K562 (cell line): Measurements from ENCODE around the gene PCDHA6. TPM values are rescaled to one million over a fixed set of nuclear protein-coding genes. Genes with fewer than 3 reads are reported as not detected.
"Not testable (repeated sequence)": the region's sequence is repeated elsewhere in the genome, so short reads cannot be mapped to it uniquely, and the experiment has no call there.

Experiments used
- ATAC-seq: fragments of 200-7000 bp; cut with Tn5 transposase; 3 replicates; pipeline ENCODE4 v1.9.1; 2020; ENCODE audit warnings: moderate library complexity
- BruUV-seq: library from RNA; stranded (reverse); fragments of 400-500 nt; replicated peaks from 2 replicates; lab custom pipeline; 2021; lab: Mats Ljungman, UMichigan
- CTCF ChIA-PET: fragments of 300-600 bp; formaldehyde crosslinking; extraction: SDS; loops from one replicate; lab custom pipeline; 2021; ENCODE audit warnings: low intra/inter-chr PET ratio; lab: Yijun Ruan, JAX
- POLR2A ChIA-PET: fragments of 300-600, 350-650 bp; sonication (Branson Sonifier 250); formaldehyde crosslinking; extraction: SDS; loops from one replicate; lab custom pipeline; 2021; ENCODE audit warnings: antibody characterized with exemption, inconsistent platforms; lab: Yijun Ruan, JAX
- DNase-seq, 4 experiments: peaks; one replicate each; pipeline versions ENCODE4 v3.0.0 to v3.0.0-alpha.2; 2011 to 2018; ENCODE audit warnings: low spot score in 3 of 4, mixed read lengths in 3 of 4; ENCODE audit errors: extremely low read depth in 1 of 4
- FAIRE-seq: peaks from 2 replicates; lab custom pipeline; 2011; peaks lifted over from hg19 to GRCh38; lab: Jason Lieb, UNC
- H2AFZ ChIP-seq: 2 replicates; pipeline ENCODE4 v1.6.0; 2011; ENCODE audit warnings: low read depth, low read length, control low read depth, inconsistent platforms
- H3K27ac ChIP-seq: fragments of 200-600 bp; 3 replicates; pipeline ENCODE4 v1.8.0; 2011; ENCODE audit warnings: low read depth, mild to moderate bottlenecking, control low read depth, inconsistent platforms, low read length, moderate library complexity, mixed read lengths; ENCODE audit errors: extremely low read depth
- H3K27me3 ChIP-seq, 2 experiments: fragments of 300-600 bp in 1 of 2; 2 replicates in 1 of 2; 3 replicates in 1 of 2; pipeline versions ENCODE4 v1.6.0 to v1.8.0; 2011; ENCODE audit warnings: inconsistent platforms in 2 of 2, low read length in 2 of 2, mild to moderate bottlenecking in 1 of 2, mixed read lengths in 1 of 2, moderate library complexity in 1 of 2; ENCODE audit not compliant: control insufficient read depth in 2 of 2, insufficient read depth in 2 of 2
- H3K36me3 ChIP-seq: fragments of 300-600 bp; 3 replicates; pipeline ENCODE4 v1.8.0; 2011; ENCODE audit warnings: mild to moderate bottlenecking, low read length, inconsistent platforms; ENCODE audit not compliant: control insufficient read depth, insufficient read depth
- H3K4me1 ChIP-seq, 2 experiments: fragments of 200-600 bp in 1 of 2; replicated peaks in 1 of 2; 2 replicates in 1 of 2; 3 replicates in 1 of 2; pipeline versions ENCODE4 v1.5.1 to v1.8.0; 2011; ENCODE audit warnings: inconsistent platforms in 2 of 2, low read length in 2 of 2, mild to moderate bottlenecking in 1 of 2, mixed read lengths in 1 of 2, moderate library complexity in 1 of 2; ENCODE audit not compliant: control insufficient read depth in 2 of 2, insufficient read depth in 2 of 2
- H3K4me2 ChIP-seq: 2 replicates; pipeline ENCODE4 v1.6.1; 2011; ENCODE audit warnings: low read length, control low read depth, inconsistent platforms, mixed read lengths; ENCODE audit not compliant: insufficient read depth
- H3K4me3 ChIP-seq: fragments of 200-600 bp; sonication (generic), shearing (Covaris generic); 2 replicates; pipeline ENCODE4 v1.5.1; 2016; ENCODE audit warnings: control low read depth, inconsistent platforms
- H3K79me2 ChIP-seq: fragments of 200-600 bp; 3 replicates; pipeline ENCODE4 v1.8.0; 2011; ENCODE audit warnings: low read length, inconsistent platforms; ENCODE audit not compliant: control insufficient read depth, insufficient read depth
- H3K9ac ChIP-seq, 2 experiments: 2 replicates each; pipeline versions ENCODE4 v1.6.0 to v1.6.1; 2011; ENCODE audit warnings: low read depth in 2 of 2, low read length in 2 of 2, control low read depth in 1 of 2, inconsistent platforms in 1 of 2, mild to moderate bottlenecking in 1 of 2, mixed read lengths in 1 of 2; ENCODE audit not compliant: insufficient read depth in 1 of 2
- H3K9me1 ChIP-seq: one replicate; pipeline ENCODE4 v1.6.0; 2011; ENCODE audit warnings: inconsistent platforms, mild to moderate bottlenecking, low read length, moderate library complexity; ENCODE audit not compliant: control insufficient read depth, insufficient read depth
- H3K9me3 ChIP-seq: replicated peaks from 2 replicates; pipeline ENCODE4 v1.5.1; 2011; ENCODE audit warnings: low read depth, low read length, inconsistent platforms; ENCODE audit not compliant: control insufficient read depth, insufficient read depth
- H4K20me1 ChIP-seq: replicated peaks from 2 replicates; pipeline ENCODE4 v1.6.1; 2011; ENCODE audit warnings: low read length, inconsistent platforms, mixed read lengths; ENCODE audit not compliant: control insufficient read depth, insufficient read depth
- RAD21 ChIP-seq, 2 experiments: fragments of 250-450 bp in 1 of 2; fragments of 450-650 bp in 1 of 2; sonication (Bioruptor Pico) in 1 of 2; formaldehyde crosslinking in 1 of 2; IDR thresholded peaks in 1 of 2; conservative IDR thresholded peaks in 1 of 2; 2 replicates each; pipeline versions ENCODE4 v1.4.0 to v1.8.0; 2020 to 2022; ENCODE audit warnings: mild to moderate bottlenecking in 2 of 2, moderate library complexity in 1 of 2
- ZNF23 ChIP-seq: fragments of 250-450 bp; sonication (Bioruptor Pico); IDR thresholded peaks from 2 replicates; pipeline ENCODE4 v1.4.0; 2020; ENCODE audit warnings: mild to moderate bottlenecking
- WGBS: fragments of 100-300 bp; shearing (Covaris generic); methylation state at CpG from one replicate; pipeline ENCODE4 v1.1.6; 2016; ENCODE audit warnings: low coverage, mixed read lengths; ENCODE audit not compliant: insufficient coverage; ENCODE audit errors: missing lambda C conversion rate; 5-methylcytosine and 5-hydroxymethylcytosine counted together
- in situ Hi-C: fragments of 300-500 bp; cut with MboI; formaldehyde crosslinking; loops from 4 replicates; pipeline ENCODE4 v1.15.0; 2018; ENCODE audit warnings: inconsistent platforms, mixed read lengths
- intact Hi-C: fragments of 100-400 bp; cut with micrococcal nuclease; formaldehyde crosslinking; loops from 2 replicates; pipeline ENCODE4 v1.14.2; 2022
- polyA plus RNA-seq, 8 experiments: library from polyadenylated mRNA; depleted of rRNA in 4 of 8; stranded (reverse) in 5 of 8; unstranded in 3 of 8; fragments of >200 nt; fragmentation: Nextera tagmentation in 2 of 8; fragmentation: Illumina TruSeq in 1 of 8; extraction: Ambion mirVana in 2 of 8; extraction: Trizol in 1 of 8; gene quantifications; 2 replicates each; pipeline versions ENCODE4 v1.2.1 to v1.2.3, GENCODE V29; 2011 to 2014; ENCODE audit warnings: inconsistent platforms in 1 of 8, missing spikeins in 1 of 8
- total RNA-seq, 7 experiments: library from RNA; depleted of rRNA in 6 of 7; stranded (reverse); fragments of >200 nt in 6 of 7; fragmentation: Illumina TruSeq in 2 of 7; extraction: Trizol in 2 of 7; gene quantifications; 2 replicates each; pipeline versions ENCODE4 v1.2.1 to v1.2.3, GENCODE V29; 2011 to 2021; ENCODE audit warnings: low replicate concordance in 1 of 7
- TF ChIP-seq, protein P1 (sequence below), 3 experiments: IDR thresholded peaks in 2 of 3; conservative IDR thresholded peaks in 1 of 3; 2 replicates each; pipeline ENCODE4 v1.5.1; 2011 to 2012; ENCODE audit warnings: low read length in 3 of 3, mild to moderate bottlenecking in 3 of 3, control low read depth in 2 of 3, improper control_type of control experiment in 1 of 3, inconsistent platforms in 1 of 3, low read depth in 1 of 3, mixed read lengths in 1 of 3, moderate library complexity in 1 of 3; ENCODE audit not compliant: insufficient read depth in 2 of 3

Gene PCDHA6
- total and polyA plus RNA-seq, 9 of the 15 experiments (the other 6 are each of a cell fraction or from before 2014, with no cell fraction given): not detected

DNA sequence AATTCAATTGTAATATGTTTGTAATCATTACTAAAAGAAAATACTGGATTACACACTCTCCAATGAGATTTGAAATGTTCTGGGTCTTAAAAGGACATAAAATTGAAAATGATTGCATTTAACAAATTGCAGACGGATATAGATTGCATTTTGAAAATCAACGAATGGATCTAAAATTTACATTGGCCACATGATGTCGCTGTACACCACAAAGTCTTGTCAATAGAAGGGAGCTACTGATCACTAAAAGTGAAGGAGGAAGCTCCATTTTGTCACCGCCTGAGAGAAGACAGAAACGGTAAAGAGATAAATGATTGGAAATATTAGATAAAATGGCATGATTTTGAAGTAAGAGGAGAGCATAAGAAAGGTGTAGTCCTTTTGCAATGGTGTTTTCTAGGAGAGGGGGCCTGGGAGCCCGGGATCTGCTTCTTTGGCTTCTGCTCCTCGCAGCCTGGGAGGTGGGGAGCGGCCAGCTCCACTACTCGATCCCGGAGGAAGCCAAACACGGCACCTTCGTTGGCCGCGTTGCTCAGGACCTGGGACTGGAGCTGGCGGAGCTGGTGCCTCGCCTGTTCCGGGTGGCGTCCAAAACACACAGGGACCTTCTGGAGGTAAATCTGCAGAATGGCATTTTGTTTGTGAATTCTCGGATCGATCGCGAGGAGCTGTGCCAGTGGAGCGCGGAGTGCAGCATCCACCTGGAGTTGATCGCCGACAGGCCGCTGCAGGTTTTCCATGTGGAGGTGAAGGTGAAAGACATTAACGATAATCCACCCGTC is 41.7 kb upstream of the PCDHA6 start, which contains the start of gene PCDHA1:
PCDHA1 (plus strand) TSS at position 236 of the 782 bp plus-strand sequence.
- peak in 3 of 4 experiments; percentile 9 to 16 (median 11) for DNase-seq
- Histone ChIP-seq H3K27me3 (peaks cover 0 to 4% of the 10 kb centered on the region in 2 experiments; a peak in 1 of 5 replicates), H2AFZ (no peak within 1 kb of the TSS), H3K4me1 (peaks cover 0 to 2% of the 10 kb centered on the region in 2 experiments; a peak in 1 of 5 replicates), H3K36me3 (no peaks in the 10 kb centered on the region), H3K79me2 (no peaks in the 10 kb centered on the region), H3K9me1 (no peaks in the 10 kb centered on the region), H3K9ac (no peak within 1 kb of the TSS), H3K9me3 (no peaks in the 10 kb centered on the region), H3K4me3 (no peak within 1 kb of the TSS), H3K4me2 (no peak within 1 kb of the TSS), H4K20me1 (no peaks in the 10 kb centered on the region), H3K27ac (no peak within 1 kb of the TSS)
- no TSS peak for BruUV-seq
- ChIA-PET CTCF (no interaction called here), POLR2A (interaction anchor here (0.8 kb wide), 1 partner anchor 246 kb away, joined by 3 read pairs; no protein-coding TSS in a partner anchor)
- TF ChIP-seq RAD21 (CRISPR knock-in tag; conservative IDR thresholded peaks at IDR 0.05 in 1 of 2, IDR thresholded peaks at IDR 0.05 in 1 of 2): peak in 1 of 2 experiments; percentile 33; a peak in 2 of 4 replicates
- TF ChIP-seq ZNF23 (CRISPR knock-in tag): no peak
- TF ChIP-seq, protein P1, sequence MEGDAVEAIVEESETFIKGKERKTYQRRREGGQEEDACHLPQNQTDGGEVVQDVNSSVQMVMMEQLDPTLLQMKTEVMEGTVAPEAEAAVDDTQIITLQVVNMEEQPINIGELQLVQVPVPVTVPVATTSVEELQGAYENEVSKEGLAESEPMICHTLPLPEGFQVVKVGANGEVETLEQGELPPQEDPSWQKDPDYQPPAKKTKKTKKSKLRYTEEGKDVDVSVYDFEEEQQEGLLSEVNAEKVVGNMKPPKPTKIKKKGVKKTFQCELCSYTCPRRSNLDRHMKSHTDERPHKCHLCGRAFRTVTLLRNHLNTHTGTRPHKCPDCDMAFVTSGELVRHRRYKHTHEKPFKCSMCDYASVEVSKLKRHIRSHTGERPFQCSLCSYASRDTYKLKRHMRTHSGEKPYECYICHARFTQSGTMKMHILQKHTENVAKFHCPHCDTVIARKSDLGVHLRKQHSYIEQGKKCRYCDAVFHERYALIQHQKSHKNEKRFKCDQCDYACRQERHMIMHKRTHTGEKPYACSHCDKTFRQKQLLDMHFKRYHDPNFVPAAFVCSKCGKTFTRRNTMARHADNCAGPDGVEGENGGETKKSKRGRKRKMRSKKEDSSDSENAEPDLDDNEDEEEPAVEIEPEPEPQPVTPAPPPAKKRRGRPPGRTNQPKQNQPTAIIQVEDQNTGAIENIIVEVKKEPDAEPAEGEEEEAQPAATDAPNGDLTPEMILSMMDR (IDR thresholded peaks at IDR 0.05 in 2 of 3, conservative IDR thresholded peaks at IDR 0.05 in 1 of 3; ENCODE audit: insufficient read depth in 2 of 3, low read depth in 1 of 3, low read length in 3 of 3): peak; percentile 16 to 36 (median 25); a peak in 3 of 6 replicates
- FAIRE-seq: no peak
- WGBS: 7% methylated on average over 29 of the region's 29 CpGs
- no peak for ATAC-seq
- intact Hi-C loops: loop anchor here (1.0 kb wide), 1 partner anchor 255 kb away; no protein-coding TSS in a partner anchor
- in situ Hi-C loops: no loop called here

DNA sequence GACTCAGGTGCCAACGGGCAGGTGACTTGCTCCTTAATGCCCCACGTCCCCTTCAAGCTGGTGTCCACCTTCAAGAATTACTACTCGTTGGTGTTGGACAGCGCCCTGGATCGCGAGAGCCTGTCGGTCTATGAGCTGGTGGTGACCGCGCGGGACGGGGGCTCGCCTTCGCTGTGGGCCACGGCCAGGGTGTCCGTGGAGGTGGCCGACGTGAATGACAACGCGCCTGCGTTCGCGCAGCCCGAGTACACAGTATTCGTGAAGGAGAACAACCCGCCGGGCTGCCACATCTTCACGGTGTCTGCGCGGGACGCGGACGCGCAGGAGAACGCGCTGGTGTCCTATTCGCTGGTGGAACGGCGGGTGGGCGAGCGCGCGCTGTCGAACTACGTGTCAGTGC is 40.3 kb upstream of the PCDHA6 start:
- BruUV-seq, H4K20me1 ChIP-seq, H3K9me3 ChIP-seq, H3K4me1 ChIP-seq, H3K9ac ChIP-seq, intact Hi-C loops, POLR2A ChIA-PET, H2AFZ ChIP-seq, CTCF ChIA-PET, H3K79me2 ChIP-seq, H3K36me3 ChIP-seq, H3K27me3 ChIP-seq, H3K9me1 ChIP-seq, FAIRE-seq, DNase-seq, in situ Hi-C loops, H3K4me3 ChIP-seq, H3K27ac ChIP-seq, ATAC-seq, H3K4me2 ChIP-seq: not testable (repeated sequence)
- 51% methylated on average over 31 of the region's 44 CpGs for WGBS

DNA sequence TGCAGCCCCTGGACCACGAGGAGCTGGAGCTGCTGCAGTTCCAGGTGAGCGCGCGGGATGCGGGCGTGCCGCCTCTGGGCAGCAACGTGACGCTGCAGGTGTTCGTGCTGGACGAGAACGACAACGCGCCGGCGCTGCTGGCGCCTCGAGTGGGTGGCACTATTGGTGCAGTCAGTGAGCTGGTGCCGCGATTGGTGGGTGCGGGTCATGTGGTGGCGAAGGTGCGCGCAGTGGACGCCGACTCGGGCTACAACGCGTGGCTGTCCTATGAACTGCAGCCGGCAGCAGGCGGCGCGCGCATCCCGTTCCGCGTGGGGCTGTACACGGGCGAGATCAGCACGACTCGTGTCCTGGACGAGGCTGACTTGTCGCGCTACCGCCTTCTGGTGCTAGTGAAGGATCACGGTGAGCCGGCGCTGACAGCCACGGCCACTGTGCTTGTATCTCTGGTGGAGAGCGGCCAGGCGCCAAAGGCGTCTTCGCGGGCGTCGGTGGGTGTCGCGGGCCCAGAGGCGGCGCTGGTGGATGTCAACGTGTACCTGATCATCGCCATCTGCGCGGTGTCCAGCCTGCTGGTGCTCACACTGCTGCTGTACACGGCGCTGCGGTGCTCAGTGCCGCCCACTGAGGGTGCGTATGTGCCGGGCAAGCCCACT is 39.8 kb upstream of the PCDHA6 start:
- FAIRE-seq, H3K4me3 ChIP-seq, H3K4me1 ChIP-seq, H3K79me2 ChIP-seq, H3K9me1 ChIP-seq, CTCF ChIA-PET, H3K9me3 ChIP-seq, DNase-seq, intact Hi-C loops, H4K20me1 ChIP-seq, H3K36me3 ChIP-seq, H2AFZ ChIP-seq, H3K4me2 ChIP-seq, in situ Hi-C loops, H3K9ac ChIP-seq, BruUV-seq, ATAC-seq, POLR2A ChIA-PET, H3K27me3 ChIP-seq, H3K27ac ChIP-seq: not testable (repeated sequence)
- WGBS: 20% methylated on average over 33 of the region's 70 CpGs
